ENCODE results near the gene RBP4. TPM values are rescaled to one million over a fixed set of nuclear protein-coding genes. Genes with fewer than 3 reads are reported as not detected.

RBP4 gene
- total and polyA plus RNA-seq, 10 of the 15 experiments (the other 5 are each of a cell fraction or from before 2014, with no cell fraction given) = 1.2 TPM; not detected in 9

- TF ChIP-seq ZNF687 (IDR thresholded peaks at IDR 0.05) (no peak), CUX1 (IDR thresholded peaks at IDR 0.05; ENCODE audit: insufficient replicate concordance, low read depth, low read length) (no peak), SUZ12 (IDR thresholded peaks at IDR 0.05; ENCODE audit: unreplicated experiment) (no peak), HSF1 (IDR thresholded peaks at IDR 0.05; ENCODE audit: low read depth, low read length) (no peak), ATF7 (IDR thresholded peaks at IDR 0.05; ENCODE audit: low read depth) (no peak)
Measured at GRCh38 chr10:93550606-93551005, 50.4 kb downstream of the RBP4 start (continued).
